GM19463 (cell line): Measurements from ENCODE around the gene DPYSL5.

Experiments used
- ATAC-seq: cut with Tn5 transposase; IDR thresholded peaks from one replicate; pipeline ENCODE4 v1.9.1; 2021; ENCODE audit warnings: mild to moderate bottlenecking, moderate library complexity; ENCODE audit not compliant: unreplicated experiment

The DPYSL5 gene

GRCh38 chr2:26952374-26952773, 104.4 kb downstream of the DPYSL5 start:
- ATAC-seq = no peak

GRCh38 chr2:26954135-26954534, 106.2 kb downstream of the DPYSL5 start:
- no peak for ATAC-seq

GRCh38 chr2:26957041-26957440, 109.1 kb downstream of the DPYSL5 start:
- no peak for ATAC-seq

GRCh38 chr2:26957534-26957933, 109.6 kb downstream of the DPYSL5 start:
- no peak for ATAC-seq

- ATAC-seq = no peak
Measured at GRCh38 chr2:26959331-26959730, 111.4 kb downstream of the DPYSL5 start.

DNA sequence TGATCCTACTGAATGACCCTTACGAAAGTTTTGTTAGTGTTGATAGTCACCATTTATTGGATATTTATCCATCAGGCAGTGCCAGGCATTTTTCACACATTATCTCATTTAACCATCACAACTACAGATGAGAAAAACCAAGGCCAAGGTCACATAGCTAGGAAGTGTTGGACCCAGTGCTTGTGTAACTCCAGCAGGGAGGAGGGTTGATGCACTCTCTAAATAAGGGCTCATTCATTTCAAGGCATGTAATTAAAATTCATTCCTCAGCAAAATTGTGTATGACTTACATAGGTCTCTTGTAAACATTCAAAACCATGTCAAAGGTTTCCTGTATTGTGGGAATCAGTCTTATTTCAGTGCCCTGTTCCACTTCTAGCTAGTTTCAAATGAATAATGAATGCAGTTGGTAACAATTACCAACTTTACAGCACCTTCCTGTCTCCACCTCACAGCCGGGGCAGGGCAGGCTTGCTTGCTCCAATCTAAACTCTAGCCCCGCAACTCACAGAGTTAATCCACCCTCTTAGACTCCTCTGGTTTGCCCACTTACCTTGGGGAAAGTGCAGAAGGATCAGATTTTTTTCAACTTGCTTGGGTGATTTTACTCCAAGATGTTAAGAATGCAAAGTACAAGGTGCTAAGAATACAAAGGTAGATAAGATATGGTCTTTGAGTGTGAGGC, 116.7 kb downstream of the DPYSL5 start:
- no peak for ATAC-seq

DNA sequence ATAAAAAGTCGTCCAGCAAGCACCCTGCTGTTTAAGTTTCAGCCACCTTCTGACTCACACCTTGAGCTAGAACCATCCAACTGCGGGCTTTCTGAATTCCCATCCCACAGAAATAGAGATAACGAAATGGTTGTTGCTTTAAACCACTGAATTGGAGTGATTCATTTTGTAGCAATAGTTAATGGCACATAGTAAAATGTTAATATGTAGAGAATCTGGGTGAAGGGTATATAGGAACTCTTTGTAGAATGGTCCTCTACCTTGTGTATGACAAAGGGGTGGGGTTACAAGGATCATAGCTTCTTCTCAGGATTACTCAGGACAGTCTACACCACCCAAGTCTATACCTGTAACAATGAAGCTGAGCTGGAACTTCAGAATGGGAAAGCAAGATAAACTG, 120.1 kb downstream of the DPYSL5 start:
- no peak for ATAC-seq

- ATAC-seq = no peak
Measured at GRCh38 chr2:26969077-26969844, 121.3 kb downstream of the DPYSL5 start.

DNA sequence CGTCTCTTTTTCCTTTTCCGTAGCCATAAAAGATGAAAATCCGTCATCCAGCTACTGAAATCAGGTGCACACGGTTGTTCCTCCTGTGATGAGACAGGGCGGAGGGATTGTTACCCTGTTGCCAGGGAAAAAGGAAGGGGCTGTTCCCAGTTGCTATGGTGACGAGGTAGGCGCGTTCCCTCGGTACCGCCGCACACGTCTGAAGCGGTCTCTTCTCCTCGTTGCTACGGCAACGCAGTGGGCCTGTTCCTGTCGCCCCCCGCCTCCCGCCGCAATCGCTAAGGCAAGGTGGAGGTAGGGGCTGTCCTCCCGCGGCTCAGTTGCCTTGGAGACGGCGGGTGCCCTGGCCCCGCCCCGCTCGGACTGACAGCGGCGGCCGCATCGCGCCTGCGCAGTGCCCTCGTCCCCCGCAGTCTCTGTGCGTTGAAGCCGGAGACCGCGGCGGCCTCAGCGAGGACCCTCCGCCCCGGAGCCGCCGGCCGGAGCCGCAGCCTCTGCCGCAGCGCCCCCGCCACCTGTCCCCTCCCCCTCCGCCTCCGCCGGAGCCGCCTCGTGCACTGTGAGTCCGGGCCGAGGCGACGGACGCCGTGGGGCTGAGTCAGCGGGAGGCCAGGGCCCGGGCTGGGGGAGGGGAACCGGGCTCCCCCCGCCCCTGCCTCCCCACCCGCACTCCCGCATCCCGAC, 122.5 kb downstream of the DPYSL5 start, which contains the start of gene MAPRE3:
MAPRE3 (plus strand) TSS at position 394 of the 684 bp plus-strand sequence. CDS start 51,582 bp downstream, outside the sequence.
- peak; percentile 75 for ATAC-seq

- no peak for ATAC-seq
Measured at GRCh38 chr2:26970928-26971627, 123.1 kb downstream of the DPYSL5 start.

GRCh38 chr2:26971911-26972786, 124.2 kb downstream of the DPYSL5 start:
- no peak for ATAC-seq

DNA sequence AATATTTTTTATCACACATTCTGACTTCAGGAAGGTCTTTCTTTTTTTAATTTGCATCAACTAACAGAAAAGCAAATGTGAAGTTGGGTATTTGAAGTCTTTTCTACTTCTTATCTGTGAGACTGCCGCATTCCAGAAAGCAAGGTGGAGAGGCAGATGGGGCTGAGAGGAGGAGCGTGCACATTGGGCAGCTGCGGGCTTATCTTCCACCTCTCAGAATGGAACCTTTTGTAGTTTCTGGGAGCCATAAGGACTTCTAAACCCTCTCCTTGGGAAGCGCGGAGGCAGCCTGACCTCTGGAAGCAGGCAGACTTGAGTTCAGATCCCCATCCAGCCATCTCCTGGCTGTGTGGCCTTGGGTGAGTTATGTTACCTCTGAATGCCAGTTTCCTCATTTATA, 126.4 kb downstream of the DPYSL5 start:
- no peak for ATAC-seq

DNA sequence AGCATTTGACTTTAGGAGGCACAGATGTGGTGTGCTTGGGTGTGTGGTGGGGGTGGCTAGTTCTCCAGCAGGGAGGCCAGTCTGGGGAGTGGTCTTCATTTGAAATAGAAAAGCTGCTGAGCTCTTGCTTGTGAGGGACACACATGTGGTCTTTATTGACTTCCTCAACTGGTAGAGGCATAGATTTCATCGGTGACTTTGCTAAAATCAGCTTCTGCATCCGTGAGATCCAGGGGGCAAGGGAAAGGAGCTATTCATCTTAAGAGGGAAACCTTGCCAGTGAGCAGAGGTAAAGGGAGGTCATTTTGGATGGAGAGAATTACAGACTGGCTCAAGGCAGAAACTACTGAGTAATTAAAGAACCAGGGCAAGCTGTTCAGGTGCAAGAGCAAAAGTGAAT, 127.2 kb downstream of the DPYSL5 start:
- ATAC-seq = no peak

DNA sequence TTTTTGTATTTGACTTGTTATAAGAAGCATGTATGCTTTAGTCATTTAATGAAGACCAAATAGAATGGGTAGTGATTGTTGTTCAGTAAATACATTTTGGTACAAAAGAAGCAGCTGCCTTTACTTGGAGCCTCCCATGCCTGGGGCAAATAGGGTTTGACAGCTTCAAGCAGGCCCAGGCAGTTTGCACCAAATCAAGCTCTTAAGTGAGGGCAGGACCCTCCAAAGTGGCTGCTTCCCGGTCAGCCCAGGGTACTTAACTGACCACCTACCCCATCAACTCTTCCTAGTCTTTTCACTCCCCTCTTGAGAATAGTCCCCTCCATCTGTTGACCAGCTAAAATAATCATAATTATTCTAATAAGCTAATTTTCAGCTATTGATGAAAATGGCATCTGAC, 127.7 kb downstream of the DPYSL5 start:
- no peak for ATAC-seq

GRCh38 chr2:26976237-26976636, 128.3 kb downstream of the DPYSL5 start:
- ATAC-seq = no peak

- no peak for ATAC-seq
Measured at GRCh38 chr2:26977012-26977411, 129.1 kb downstream of the DPYSL5 start.

GRCh38 chr2:26978061-26978596, 130.2 kb downstream of the DPYSL5 start:
- ATAC-seq = no peak

GRCh38 chr2:26979741-26980140, 131.8 kb downstream of the DPYSL5 start:
- no peak for ATAC-seq

DNA sequence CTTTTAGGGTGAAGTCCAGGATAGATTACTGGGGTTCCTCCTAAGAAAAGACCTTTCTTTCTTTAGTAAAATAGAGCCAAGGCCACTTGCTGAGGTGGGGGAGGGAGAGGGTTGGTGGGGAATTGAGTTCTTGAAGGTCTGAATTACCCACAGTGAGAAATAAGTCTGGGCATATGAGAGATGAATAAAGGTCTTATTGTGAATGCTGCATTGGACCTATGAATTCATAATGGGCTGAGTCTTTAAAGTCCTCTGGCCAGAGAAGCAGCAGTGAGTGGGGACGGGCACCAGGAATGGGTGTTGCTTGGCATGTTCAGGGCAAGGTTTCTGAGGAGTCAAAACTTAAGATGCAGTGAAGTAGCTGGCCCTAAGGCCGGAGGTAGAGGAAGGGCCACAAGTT, 133.0 kb downstream of the DPYSL5 start:
- ATAC-seq = no peak
